HEK293 (cell line): Measurements from ENCODE around the gene MYOG.

Source experiments
- CTCF ChIA-PET: fragments of 350-600 bp; formaldehyde crosslinking; extraction: SDS; loops from one replicate; lab custom pipeline; 2021; ENCODE audit warnings: antibody characterized with exemption; lab: Yijun Ruan, JAX
- POLR2A ChIA-PET: fragments of 300-600 bp; formaldehyde crosslinking; extraction: SDS; loops from one replicate; lab custom pipeline; 2020; ENCODE audit warnings: antibody characterized with exemption, inconsistent platforms; lab: Yijun Ruan, JAX
- H3K27ac ChIP-seq: fragments of 200-500 bp; sonication (Bioruptor generic); 2 replicates; pipeline ENCODE4 v1.5.1; 2014; ENCODE audit warnings: low read depth, low read length, control low read depth, inconsistent platforms; ENCODE audit errors: extremely low read depth
- H3K36me3 ChIP-seq, 2 experiments: fragments of 200-500 bp in 1 of 2; sonication (Bioruptor generic) in 1 of 2; 1 replicate in 1 of 2; 2 replicates in 1 of 2; pipeline ENCODE4 v1.5.1; 2014 to 2017; ENCODE audit warnings: inconsistent platforms in 2 of 2, low read length in 2 of 2; ENCODE audit not compliant: control insufficient read depth in 2 of 2, insufficient read depth in 1 of 2
- H3K4me1 ChIP-seq: fragments of 200-500 bp; sonication (Bioruptor generic); 2 replicates; pipeline ENCODE4 v1.5.1; 2014; ENCODE audit warnings: mild to moderate bottlenecking, low read length, inconsistent platforms; ENCODE audit not compliant: control insufficient read depth, insufficient read depth
- H3K4me3 ChIP-seq: 2 replicates; pipeline ENCODE4 v1.5.1; 2011; ENCODE audit warnings: low read depth, mild to moderate bottlenecking, control low read depth, low read length, moderate library complexity
- H3K9me3 ChIP-seq: fragments of 200-500 bp; sonication (Bioruptor generic); 2 replicates; pipeline ENCODE4 v1.5.1; 2014; ENCODE audit warnings: low read depth, low read length, inconsistent platforms; ENCODE audit not compliant: control insufficient read depth, insufficient read depth
- EGR2 ChIP-seq: fragments of 450-650 bp; formaldehyde crosslinking; IDR thresholded peaks from 2 replicates; pipeline ENCODE4 v1.5.1; 2016; ENCODE audit warnings: low read depth, missing biosample characterization, missing genetic modification characterization
- IKZF3 ChIP-seq: fragments of 450-650 bp; IDR thresholded peaks from 2 replicates; pipeline ENCODE4 v1.5.0; 2018; ENCODE audit warnings: missing biosample characterization, mild to moderate bottlenecking, missing genetic modification characterization, moderate library complexity
- KLF17 ChIP-seq: fragments of 450-650 bp; formaldehyde crosslinking; IDR thresholded peaks from 2 replicates; pipeline ENCODE4 v1.5.1; 2016; ENCODE audit warnings: missing biosample characterization, missing genetic modification characterization
- OSR2 ChIP-seq: fragments of 450-650 bp; formaldehyde crosslinking; IDR thresholded peaks from 2 replicates; pipeline ENCODE4 v1.5.1; 2016; ENCODE audit warnings: missing biosample characterization, missing genetic modification characterization
- SALL2 ChIP-seq: fragments of 450-650 bp; formaldehyde crosslinking; IDR thresholded peaks from 2 replicates; pipeline ENCODE4 v1.5.0; 2017; ENCODE audit warnings: missing biosample characterization, mild to moderate bottlenecking, missing genetic modification characterization, borderline replicate concordance
- SCRT1 ChIP-seq: fragments of 450-650 bp; formaldehyde crosslinking; IDR thresholded peaks from 2 replicates; pipeline ENCODE4 v1.5.1; 2016; ENCODE audit warnings: missing biosample characterization, missing genetic modification characterization, borderline replicate concordance
- ZBTB8A ChIP-seq: fragments of 450-650 bp; formaldehyde crosslinking; IDR thresholded peaks from 2 replicates; pipeline ENCODE4 v1.5.1; 2016; ENCODE audit warnings: missing biosample characterization, missing genetic modification characterization
- ZNF112 ChIP-seq: fragments of 450-650 bp; formaldehyde crosslinking; IDR thresholded peaks from 2 replicates; pipeline ENCODE4 v1.5.0; 2017; ENCODE audit warnings: missing biosample characterization, missing genetic modification characterization
- ZNF114 ChIP-seq: fragments of 450-650 bp; formaldehyde crosslinking; IDR thresholded peaks from 2 replicates; pipeline ENCODE4 v1.5.0; 2017; ENCODE audit warnings: missing biosample characterization, missing genetic modification characterization
- ZNF132 ChIP-seq: fragments of 450-650 bp; formaldehyde crosslinking; IDR thresholded peaks from 2 replicates; pipeline ENCODE4 v1.5.1; 2017; ENCODE audit warnings: missing biosample characterization, missing genetic modification characterization, borderline replicate concordance
- ZNF2 ChIP-seq: fragments of 450-650 bp; formaldehyde crosslinking; IDR thresholded peaks from 2 replicates; pipeline ENCODE4 v1.5.1; 2016; ENCODE audit warnings: missing biosample characterization, missing genetic modification characterization
- ZNF280D ChIP-seq: fragments of 450-650 bp; formaldehyde crosslinking; IDR thresholded peaks from 2 replicates; pipeline ENCODE4 v1.5.1; 2016; ENCODE audit warnings: missing biosample characterization, missing genetic modification characterization
- ZNF302 ChIP-seq: fragments of 450-650 bp; formaldehyde crosslinking; IDR thresholded peaks from 2 replicates; pipeline ENCODE4 v1.5.1; 2016; ENCODE audit warnings: missing biosample characterization, missing genetic modification characterization, low read depth
- ZNF521 ChIP-seq: fragments of 450-650 bp; formaldehyde crosslinking; IDR thresholded peaks from 2 replicates; pipeline ENCODE4 v1.5.1; 2017; ENCODE audit warnings: missing biosample characterization, mild to moderate bottlenecking, missing genetic modification characterization
- ZNF585B ChIP-seq: fragments of 450-650 bp; formaldehyde crosslinking; IDR thresholded peaks from 2 replicates; pipeline ENCODE4 v1.5.1; 2016; ENCODE audit warnings: missing biosample characterization, missing genetic modification characterization
- ZNF624 ChIP-seq: fragments of 450-650 bp; formaldehyde crosslinking; IDR thresholded peaks from 2 replicates; pipeline ENCODE4 v1.5.1; 2017; ENCODE audit warnings: missing biosample characterization, missing genetic modification characterization
- ZNF658 ChIP-seq: fragments of 450-650 bp; formaldehyde crosslinking; IDR thresholded peaks from 2 replicates; pipeline ENCODE4; 2016; ENCODE audit warnings: missing biosample characterization, missing genetic modification characterization
- ZNF747 ChIP-seq: fragments of 450-650 bp; formaldehyde crosslinking; IDR thresholded peaks from 2 replicates; pipeline ENCODE4 v1.5.1; 2016; ENCODE audit warnings: missing biosample characterization, missing genetic modification characterization
- TF ChIP-seq, protein P1 (sequence below): fragments of 450-650 bp; formaldehyde crosslinking; IDR thresholded peaks from 2 replicates; pipeline ENCODE4 v1.5.1; 2016; ENCODE audit warnings: missing biosample characterization, missing genetic modification characterization
- TF ChIP-seq, protein P2 (sequence below): fragments of 450-650 bp; formaldehyde crosslinking; IDR thresholded peaks from 2 replicates; pipeline ENCODE4 v1.5.1; 2016; ENCODE audit warnings: missing biosample characterization, missing genetic modification characterization
- TF ChIP-seq, protein P3 (sequence below): fragments of 450-650 bp; formaldehyde crosslinking; IDR thresholded peaks from 2 replicates; pipeline ENCODE4 v1.5.1; 2016; ENCODE audit warnings: missing biosample characterization, missing genetic modification characterization

The MYOG gene

GRCh38 chr1:203099805-203100515 is 14.1 kb upstream of the MYOG start (continued):
- TF ChIP-seq, protein P1, sequence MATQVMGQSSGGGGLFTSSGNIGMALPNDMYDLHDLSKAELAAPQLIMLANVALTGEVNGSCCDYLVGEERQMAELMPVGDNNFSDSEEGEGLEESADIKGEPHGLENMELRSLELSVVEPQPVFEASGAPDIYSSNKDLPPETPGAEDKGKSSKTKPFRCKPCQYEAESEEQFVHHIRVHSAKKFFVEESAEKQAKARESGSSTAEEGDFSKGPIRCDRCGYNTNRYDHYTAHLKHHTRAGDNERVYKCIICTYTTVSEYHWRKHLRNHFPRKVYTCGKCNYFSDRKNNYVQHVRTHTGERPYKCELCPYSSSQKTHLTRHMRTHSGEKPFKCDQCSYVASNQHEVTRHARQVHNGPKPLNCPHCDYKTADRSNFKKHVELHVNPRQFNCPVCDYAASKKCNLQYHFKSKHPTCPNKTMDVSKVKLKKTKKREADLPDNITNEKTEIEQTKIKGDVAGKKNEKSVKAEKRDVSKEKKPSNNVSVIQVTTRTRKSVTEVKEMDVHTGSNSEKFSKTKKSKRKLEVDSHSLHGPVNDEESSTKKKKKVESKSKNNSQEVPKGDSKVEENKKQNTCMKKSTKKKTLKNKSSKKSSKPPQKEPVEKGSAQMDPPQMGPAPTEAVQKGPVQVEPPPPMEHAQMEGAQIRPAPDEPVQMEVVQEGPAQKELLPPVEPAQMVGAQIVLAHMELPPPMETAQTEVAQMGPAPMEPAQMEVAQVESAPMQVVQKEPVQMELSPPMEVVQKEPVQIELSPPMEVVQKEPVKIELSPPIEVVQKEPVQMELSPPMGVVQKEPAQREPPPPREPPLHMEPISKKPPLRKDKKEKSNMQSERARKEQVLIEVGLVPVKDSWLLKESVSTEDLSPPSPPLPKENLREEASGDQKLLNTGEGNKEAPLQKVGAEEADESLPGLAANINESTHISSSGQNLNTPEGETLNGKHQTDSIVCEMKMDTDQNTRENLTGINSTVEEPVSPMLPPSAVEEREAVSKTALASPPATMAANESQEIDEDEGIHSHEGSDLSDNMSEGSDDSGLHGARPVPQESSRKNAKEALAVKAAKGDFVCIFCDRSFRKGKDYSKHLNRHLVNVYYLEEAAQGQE (tag by site-specific recombination), result no peak
- TF ChIP-seq KLF17 (tag by site-specific recombination) (no peak), IKZF3 (tag by site-specific recombination) (no peak)

- H3K36me3 ChIP-seq, result no peaks in the 10 kb centered on the region
- H3K4me3 ChIP-seq, result no peak overlapping the region
- CTCF ChIA-PET, result interaction anchor here (0.6 to 2.8 kb wide), 9 partner anchors 13 to 749 kb away, joined by 3 to 15 read pairs (median 4); no protein-coding TSS in a partner anchor
- H3K4me1 ChIP-seq, result no peaks in the 10 kb centered on the region
- no peaks in the 10 kb centered on the region for H3K9me3 ChIP-seq
- H3K27ac ChIP-seq, result no peak overlapping the region
- TF ChIP-seq ZNF2 (tag by site-specific recombination), result no peak
- no peak for TF ChIP-seq ZNF521 (tag by site-specific recombination)
- TF ChIP-seq, protein P2, sequence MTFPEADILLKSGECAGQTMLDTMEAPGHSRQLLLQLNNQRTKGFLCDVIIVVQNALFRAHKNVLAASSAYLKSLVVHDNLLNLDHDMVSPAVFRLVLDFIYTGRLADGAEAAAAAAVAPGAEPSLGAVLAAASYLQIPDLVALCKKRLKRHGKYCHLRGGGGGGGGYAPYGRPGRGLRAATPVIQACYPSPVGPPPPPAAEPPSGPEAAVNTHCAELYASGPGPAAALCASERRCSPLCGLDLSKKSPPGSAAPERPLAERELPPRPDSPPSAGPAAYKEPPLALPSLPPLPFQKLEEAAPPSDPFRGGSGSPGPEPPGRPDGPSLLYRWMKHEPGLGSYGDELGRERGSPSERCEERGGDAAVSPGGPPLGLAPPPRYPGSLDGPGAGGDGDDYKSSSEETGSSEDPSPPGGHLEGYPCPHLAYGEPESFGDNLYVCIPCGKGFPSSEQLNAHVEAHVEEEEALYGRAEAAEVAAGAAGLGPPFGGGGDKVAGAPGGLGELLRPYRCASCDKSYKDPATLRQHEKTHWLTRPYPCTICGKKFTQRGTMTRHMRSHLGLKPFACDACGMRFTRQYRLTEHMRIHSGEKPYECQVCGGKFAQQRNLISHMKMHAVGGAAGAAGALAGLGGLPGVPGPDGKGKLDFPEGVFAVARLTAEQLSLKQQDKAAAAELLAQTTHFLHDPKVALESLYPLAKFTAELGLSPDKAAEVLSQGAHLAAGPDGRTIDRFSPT (tag by site-specific recombination), result no peak
- no peak for TF ChIP-seq ZNF658 (tag by site-specific recombination)
- TF ChIP-seq EGR2 (tag by site-specific recombination), result no peak
- no peak for TF ChIP-seq ZNF112 (tag by site-specific recombination)
- no peak for TF ChIP-seq SCRT1 (tag by site-specific recombination)
- no peak for TF ChIP-seq ZNF132 (tag by site-specific recombination)
- no peak for TF ChIP-seq ZNF747 (tag by site-specific recombination)
- TF ChIP-seq ZNF114 (tag by site-specific recombination), result no peak
- no peak for TF ChIP-seq ZNF624 (tag by site-specific recombination)
- TF ChIP-seq OSR2 (tag by site-specific recombination), result no peak
- no peak for TF ChIP-seq ZNF585B (tag by site-specific recombination)
- POLR2A ChIA-PET, result no interaction called here
Observed at GRCh38 chr1:203098914-203099520, 13.2 kb upstream of the MYOG start.

GRCh38 chr1:203098445-203098844 is 12.6 kb upstream of the MYOG start:
- ChIA-PET POLR2A (no interaction called here), CTCF (interaction anchor here (0.7 to 1.4 kb wide), 4 partner anchors 15 to 748 kb away, joined by 3 to 4 read pairs (median 4); no protein-coding TSS in a partner anchor)
- TF ChIP-seq SALL2 (tag by site-specific recombination) (no peak), IKZF3 (tag by site-specific recombination) (no peak), ZBTB8A (tag by site-specific recombination) (no peak), ZNF302 (no peak), ZNF280D (tag by site-specific recombination) (no peak)
- TF ChIP-seq, protein P3, sequence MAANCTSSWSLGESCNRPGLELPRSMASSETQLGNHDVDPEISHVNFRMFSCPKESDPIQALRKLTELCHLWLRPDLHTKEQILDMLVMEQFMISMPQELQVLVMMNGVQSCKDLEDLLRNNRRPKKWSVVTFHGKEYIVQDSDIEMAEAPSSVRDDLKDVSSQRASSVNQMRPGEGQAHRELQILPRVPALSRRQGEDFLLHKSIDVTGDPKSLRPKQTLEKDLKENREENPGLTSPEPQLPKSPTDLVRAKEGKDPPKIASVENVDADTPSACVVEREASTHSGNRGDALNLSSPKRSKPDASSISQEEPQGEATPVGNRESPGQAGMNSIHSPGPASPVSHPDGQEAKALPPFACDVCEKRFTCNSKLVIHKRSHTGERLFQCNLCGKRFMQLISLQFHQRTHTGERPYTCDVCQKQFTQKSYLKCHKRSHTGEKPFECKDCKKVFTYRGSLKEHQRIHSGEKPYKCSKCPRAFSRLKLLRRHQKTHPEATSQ (tag by site-specific recombination), result no peak

More at GRCh38 chr1:203098445-203098844, 12.6 kb upstream of the MYOG start:
- H3K9me3 ChIP-seq, result no peaks in the 10 kb centered on the region
- no peaks in the 10 kb centered on the region for H3K4me1 ChIP-seq
- no peak overlapping the region for H3K4me3 ChIP-seq
- no peaks in the 10 kb centered on the region for H3K36me3 ChIP-seq
- H3K27ac ChIP-seq, result no peak overlapping the region
